Measurements from ENCODE around the gene SHISA2. TPM values are rescaled to one million over a fixed set of nuclear protein-coding genes. Genes with fewer than 3 reads are reported as not detected.

SHISA2 gene
- total RNA-seq, 1 donor from 2014 or later: 26.3 TPM

DNA sequence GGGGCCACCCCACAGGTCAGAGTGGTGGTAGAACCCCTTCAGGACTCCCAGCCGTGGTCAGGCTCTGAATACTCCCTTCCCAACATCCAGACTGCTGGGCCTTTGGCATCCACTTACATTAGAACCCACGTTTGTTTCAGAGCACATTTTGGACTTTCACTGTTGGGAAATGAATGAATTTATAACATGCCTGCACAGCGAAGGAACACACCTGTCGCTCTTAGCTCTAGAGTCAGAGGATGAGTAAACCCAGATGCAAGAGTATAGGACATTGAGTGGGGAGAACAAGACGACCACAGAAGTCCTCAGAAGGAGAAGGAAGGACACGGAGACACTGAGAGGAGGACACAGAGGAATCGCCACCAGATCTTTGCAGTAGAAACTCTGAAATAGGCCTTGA lies 30.9 kb downstream of the SHISA2 start:
- peaks cover 28% of the 10 kb centered on the region for H3K4me1 ChIP-seq
- ATAC-seq: no peak
- H3K9me3 ChIP-seq: no peaks in the 10 kb centered on the region
- no peak overlapping the region for H3K27ac ChIP-seq
- DNase-seq: no peak
- no peak for TF ChIP-seq CTCF (IDR thresholded peaks at IDR 0.05)
- intact Hi-C loops (cut with DNase I): no loop called here
- no peak overlapping the region for H3K4me3 ChIP-seq
- no peaks in the 10 kb centered on the region for H3K36me3 ChIP-seq
- H3K27me3 ChIP-seq: no peaks in the 10 kb centered on the region

- intact Hi-C loops (cut with DNase I): no loop called here
- no peak for ATAC-seq
- Histone ChIP-seq H3K36me3 (no peaks in the 10 kb centered on the region), H3K4me3 (no peak overlapping the region), H3K4me1 (peaks cover 28% of the 10 kb centered on the region), H3K27me3 (no peaks in the 10 kb centered on the region), H3K27ac (no peak overlapping the region), H3K9me3 (no peaks in the 10 kb centered on the region)
- no peak for DNase-seq
- no peak for TF ChIP-seq CTCF (IDR thresholded peaks at IDR 0.05)
Observed at GRCh38 chr13:26019881-26020870, 31.6 kb downstream of the SHISA2 start.

GRCh38 chr13:26019251-26019650 lies 32.6 kb downstream of the SHISA2 start:
- Histone ChIP-seq H3K4me1 (peaks cover 28% of the 10 kb centered on the region), H3K27ac (no peak overlapping the region), H3K36me3 (no peaks in the 10 kb centered on the region), H3K27me3 (no peaks in the 10 kb centered on the region), H3K9me3 (no peaks in the 10 kb centered on the region), H3K4me3 (no peak overlapping the region)
- ATAC-seq: no peak
- no peak for DNase-seq
- no peak for TF ChIP-seq CTCF (IDR thresholded peaks at IDR 0.05)
- intact Hi-C loops (cut with DNase I): no loop called here

- peak overlapping the region; percentile 51 for H3K27ac ChIP-seq
- intact Hi-C loops (cut with DNase I): no loop called here
- peaks cover 27% of the 10 kb centered on the region for H3K4me1 ChIP-seq
Observed at GRCh38 chr13:26017932-26018665, 33.7 kb downstream of the SHISA2 start.

More at GRCh38 chr13:26017932-26018665, 33.7 kb downstream of the SHISA2 start:
- no peak for ATAC-seq
- Histone ChIP-seq H3K4me3 (no peak overlapping the region), H3K27me3 (no peaks in the 10 kb centered on the region), H3K9me3 (no peaks in the 10 kb centered on the region), H3K36me3 (no peaks in the 10 kb centered on the region)
- DNase-seq: no peak
- no peak for TF ChIP-seq CTCF (IDR thresholded peaks at IDR 0.05)
